ENCODE measurements around the gene HEBP2.

DNA sequence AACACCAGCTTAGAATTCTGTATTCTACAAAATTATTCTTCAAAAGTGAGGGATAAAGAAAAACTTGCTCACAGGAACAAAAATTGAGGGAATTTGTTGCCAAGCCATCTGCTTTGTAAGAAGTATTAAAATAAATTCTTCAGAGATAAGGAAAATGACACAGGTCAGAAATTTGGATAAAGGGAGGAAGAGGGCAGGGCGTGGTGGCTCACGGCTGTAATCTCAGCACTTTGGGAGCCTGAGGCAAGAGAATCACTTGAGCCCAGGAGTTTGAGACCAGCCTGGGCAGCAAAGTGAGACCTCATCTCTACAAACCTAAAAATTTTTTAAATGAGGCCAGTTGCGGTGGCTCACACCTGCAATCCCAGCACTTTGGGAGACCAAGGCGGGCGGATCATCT, 14.5 kb upstream of the HEBP2 start:
- TF ChIP-seq, protein P1, sequence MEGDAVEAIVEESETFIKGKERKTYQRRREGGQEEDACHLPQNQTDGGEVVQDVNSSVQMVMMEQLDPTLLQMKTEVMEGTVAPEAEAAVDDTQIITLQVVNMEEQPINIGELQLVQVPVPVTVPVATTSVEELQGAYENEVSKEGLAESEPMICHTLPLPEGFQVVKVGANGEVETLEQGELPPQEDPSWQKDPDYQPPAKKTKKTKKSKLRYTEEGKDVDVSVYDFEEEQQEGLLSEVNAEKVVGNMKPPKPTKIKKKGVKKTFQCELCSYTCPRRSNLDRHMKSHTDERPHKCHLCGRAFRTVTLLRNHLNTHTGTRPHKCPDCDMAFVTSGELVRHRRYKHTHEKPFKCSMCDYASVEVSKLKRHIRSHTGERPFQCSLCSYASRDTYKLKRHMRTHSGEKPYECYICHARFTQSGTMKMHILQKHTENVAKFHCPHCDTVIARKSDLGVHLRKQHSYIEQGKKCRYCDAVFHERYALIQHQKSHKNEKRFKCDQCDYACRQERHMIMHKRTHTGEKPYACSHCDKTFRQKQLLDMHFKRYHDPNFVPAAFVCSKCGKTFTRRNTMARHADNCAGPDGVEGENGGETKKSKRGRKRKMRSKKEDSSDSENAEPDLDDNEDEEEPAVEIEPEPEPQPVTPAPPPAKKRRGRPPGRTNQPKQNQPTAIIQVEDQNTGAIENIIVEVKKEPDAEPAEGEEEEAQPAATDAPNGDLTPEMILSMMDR (IDR thresholded peaks at IDR 0.05) = no peak
- no peak for TF ChIP-seq POLR2A (IDR thresholded peaks at IDR 0.05)
